Stimulated activated CD8-positive, alpha-beta memory T cell treated with anti-CD3 and anti-CD28 coated beads, Interleukin-12 subunit alpha, Interleukin-12 subunit beta, amount 100 ng/mL, for 4 hours (primary cell): ENCODE measurements around the gene THEMIS2.

Source experiments
- DNase-seq: peaks from one replicate; pipeline ENCODE4 v3.0.0-alpha.2; 2020; ENCODE audit warnings: low read depth

THEMIS2 gene

DNA sequence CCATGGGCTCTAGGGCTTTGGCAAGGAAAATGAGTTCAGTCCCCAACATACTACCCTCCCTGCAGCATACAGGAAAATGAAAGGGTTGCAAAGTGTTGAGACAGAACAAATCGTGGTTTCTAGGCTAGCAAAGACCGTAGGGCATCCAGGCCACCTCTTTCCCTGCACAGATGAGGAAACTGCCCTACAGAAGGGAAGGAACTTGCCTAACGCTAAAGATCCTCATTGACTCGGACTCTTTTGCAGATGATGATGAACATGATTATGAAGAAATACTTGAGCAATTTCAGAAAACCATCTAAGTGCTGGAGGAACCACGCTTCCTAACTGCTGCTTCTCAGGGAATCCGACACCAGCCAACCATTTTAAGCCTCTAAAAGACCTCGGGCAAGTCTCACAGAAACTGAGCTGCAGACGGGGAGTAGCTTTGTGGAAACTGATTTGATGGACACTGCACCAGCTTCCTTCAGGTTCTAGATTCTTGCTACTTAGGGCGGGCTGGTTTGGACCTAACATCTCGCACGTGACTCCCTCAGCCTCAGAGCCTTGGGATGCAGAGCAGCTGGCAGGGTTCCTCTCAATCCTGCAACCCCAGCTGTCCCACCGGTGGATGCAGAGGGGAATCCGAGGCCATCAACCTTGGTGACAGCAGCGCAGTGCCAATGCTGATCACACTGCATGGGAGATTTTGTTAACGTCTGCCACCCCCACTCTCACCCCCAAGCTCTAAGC is 13.4 kb downstream of the THEMIS2 start:
- DNase-seq: no peak

DNA sequence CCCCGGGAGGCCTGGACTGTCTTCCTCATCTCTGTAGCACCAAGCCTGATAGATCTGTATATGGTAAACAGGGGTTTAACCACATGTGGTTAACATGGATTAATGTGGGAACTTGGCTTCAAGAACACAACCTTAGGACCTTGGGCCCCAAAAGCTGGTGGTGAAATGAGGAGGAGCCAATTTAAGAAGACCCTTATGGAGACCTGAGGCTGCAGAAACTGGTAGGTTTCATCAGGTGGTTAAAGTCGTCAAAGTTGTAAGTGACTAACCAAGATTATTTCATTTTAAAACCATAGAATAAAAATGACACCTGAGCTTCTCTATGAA is 14.0 kb downstream of the THEMIS2 start:
- no peak for DNase-seq

DNA sequence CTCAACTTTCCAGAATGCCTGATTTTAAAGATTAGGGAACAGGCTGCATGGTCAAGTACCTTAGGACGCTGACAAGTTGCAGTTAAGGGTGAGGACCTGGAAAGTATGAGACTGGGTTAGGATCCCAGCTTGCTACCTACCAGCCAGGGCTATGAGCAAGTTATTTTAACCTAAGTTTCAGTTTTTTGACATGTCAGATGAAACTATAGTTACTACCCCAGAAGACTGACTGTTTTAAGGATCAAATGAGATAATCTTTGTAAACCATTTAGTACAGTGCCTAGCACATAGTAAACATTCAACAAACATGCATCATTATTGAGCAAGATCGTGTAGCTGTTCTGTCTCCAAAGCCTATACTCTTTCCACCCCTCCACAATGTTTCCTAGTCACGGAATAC is 14.4 kb downstream of the THEMIS2 start:
- no peak for DNase-seq

DNA sequence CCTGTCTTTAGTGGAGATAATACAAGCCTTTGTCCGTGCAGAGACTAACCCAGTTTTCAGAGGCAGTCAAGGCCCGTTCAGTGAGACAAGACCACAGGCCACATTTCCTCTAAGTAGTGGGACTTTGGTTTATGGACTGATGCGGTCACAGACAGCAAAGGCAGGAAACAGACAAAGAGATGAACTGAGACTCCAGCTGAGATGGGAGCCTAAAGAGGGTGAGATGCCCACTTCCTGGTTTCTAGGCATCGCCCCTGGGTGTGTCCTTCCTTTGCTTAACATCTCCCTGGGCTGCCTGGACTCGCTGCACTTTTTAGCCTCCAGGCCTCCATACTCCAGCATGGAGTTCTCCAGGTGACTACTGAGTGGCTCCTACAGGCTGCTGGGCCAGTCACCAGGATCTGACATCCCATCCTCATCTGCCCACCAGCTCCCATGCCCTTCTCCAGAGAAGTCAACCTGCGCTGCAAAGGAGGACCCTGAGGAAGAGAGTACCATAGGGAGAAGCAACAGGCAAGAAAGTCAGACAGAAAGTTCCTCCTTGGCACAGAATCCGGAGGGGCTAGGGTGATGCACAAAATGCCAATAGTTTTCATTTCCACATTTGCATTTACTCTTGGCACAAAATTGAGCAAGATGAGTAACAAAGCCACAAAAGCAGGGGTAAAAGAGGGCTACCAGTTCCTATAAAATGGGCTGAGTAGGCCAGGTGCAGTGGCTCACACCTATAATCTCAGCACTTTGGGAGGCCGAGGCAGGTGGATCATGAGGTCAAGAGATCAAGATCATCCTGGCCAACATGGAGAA is 15.1 kb downstream of the THEMIS2 start:
- no peak for DNase-seq

DNA sequence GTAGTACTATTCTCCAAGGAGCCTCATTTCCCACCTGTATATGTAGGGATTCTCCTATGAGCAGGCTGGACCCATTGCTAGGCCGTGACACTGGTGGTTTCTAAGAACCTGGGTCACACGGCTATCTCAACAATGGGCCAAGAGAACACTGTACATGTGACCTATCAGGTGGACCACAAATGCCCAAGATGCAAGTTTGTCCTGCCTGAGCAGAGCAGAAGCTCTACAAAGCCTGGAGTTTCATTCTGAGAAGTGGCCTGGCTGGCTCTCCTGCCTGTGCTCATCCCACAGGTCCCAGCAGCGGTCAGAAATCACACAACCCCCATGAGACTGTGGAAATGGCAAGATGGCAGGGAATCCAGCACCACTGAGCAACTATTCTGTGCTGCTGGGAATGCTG is 17.2 kb downstream of the THEMIS2 start:
- no peak for DNase-seq

DNA sequence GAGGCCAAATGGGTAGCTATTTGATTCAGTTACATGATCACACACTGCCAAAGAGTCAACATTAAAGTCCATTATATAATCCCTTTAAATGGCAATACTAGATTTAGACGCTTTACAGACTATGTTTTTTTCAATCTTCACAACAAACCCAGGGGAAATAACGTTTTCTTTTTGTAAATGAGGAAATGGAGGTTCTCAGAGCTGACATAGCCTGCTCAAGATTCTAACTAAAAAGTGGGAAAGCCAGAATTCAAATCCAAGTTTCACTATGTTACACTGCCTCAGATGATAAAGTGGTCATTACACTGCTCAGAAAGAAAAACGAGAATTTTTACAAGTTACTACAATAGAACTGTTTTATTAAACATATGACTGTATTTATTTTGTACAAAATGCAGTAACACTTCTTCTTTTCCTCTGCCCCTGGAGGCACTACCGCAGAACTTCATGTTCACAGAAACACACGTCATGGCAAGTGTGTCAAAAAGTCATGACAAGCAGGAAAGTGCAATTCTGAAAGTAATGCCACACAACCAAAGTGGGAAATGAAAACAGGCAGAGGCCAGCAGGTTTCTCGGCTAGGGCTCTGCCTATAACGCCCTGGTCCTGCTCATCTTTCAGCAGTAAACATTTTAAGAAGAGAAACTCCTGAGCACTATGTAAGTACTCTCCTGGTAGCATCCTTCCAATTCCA is 19.0 kb downstream of the THEMIS2 start:
- DNase-seq: no peak

DNA sequence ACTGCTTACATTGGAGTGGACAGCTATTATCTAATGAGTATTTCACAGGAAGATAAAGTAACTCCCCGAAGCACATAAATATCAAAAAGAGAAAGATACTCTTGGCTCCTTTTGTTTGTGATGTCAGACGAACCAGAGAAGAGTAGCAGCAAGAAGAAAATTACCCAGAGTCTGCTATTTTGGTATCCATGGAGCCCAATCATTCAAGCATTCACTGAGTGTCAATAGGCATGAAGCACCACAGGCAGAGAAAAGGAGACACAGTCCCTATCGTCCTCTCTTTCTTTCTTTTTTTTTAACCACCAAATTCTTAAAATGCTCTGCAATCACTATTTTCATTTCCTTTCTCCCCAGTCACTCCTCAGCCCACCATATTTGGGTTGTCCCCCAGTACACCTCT is 22.2 kb downstream of the THEMIS2 start:
- DNase-seq: no peak

DNA sequence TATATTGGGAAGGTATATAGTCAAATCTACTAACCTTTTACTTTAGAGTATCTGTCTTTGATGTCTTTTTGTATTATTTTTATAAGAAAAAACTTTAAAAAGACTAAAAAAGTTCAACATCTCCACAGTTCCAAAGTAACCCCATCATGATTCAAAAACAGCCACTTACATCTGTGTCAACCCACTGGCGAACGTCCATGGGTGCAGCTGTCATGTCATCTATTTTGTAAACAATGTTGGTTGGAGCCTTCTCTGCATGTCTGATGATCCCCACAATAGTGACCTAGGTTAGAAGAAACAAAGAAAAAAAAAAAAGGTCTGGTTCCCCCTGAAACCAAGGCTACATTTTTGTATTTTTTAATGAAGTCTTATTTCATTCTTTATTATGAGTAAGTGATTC is 34.4 kb downstream of the THEMIS2 start:
- DNase-seq: no peak

DNA sequence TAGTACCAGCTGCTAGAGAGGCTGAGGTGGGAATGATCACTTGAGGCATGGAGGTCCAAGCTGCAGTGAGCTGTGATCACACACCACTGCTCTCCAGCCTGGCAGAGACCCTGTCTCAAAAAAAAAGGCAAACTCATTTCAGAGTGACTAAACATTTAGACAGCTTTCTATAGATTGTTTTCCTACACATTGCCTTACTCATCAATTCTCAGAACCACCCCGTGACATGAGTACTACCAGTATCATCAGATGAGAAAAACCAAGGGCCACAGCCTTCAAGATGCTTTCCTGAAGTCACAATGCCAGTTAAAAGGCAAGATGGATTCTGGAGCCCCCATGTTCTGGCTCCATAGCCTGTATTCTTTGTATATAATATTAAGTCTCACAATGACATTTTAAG is 40.1 kb downstream of the THEMIS2 start:
- no peak for DNase-seq

DNA sequence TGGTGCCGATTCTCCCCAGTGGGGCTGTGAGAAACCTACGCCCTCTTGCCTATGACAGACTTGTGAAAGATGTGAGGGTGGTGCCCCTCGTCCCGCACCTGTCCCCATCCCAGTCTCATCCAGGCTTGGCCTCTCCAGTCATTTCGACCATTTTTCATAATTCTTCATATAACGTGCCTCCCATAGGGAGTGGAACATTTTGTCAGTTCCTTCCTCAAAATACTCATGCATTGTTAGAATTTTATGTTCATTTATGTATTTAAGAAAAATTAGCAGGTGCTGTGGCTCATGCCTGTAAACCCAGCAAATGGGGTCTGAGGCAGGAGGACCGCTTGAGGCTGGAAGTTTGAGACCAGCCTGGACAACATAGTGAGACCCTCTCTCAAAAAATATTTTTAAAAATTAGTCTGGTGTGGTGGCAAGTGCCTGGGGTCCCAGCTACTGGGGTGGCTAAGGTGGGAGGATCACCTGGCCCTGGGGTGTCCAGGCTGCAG is 42.8 kb downstream of the THEMIS2 start:
- DNase-seq: no peak

DNA sequence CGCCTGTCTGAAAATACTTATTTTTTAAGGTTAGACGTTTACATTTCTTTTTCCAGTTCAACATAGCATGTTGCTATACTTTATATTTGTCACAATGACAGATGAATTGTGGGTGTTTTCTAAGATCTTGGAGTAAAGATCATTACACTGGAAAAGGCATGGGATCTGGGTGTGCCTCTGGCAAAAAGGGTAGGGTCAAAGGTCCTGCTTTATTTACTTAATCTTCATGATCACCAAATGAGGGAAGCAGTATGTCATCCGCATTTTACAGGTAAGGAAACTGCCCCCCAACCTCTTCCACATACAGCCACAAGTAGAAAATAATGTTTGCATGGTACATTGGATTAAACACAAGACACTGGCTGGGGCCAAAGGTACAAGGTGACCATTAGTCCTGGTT is 49.9 kb downstream of the THEMIS2 start:
- DNase-seq: no peak

DNA sequence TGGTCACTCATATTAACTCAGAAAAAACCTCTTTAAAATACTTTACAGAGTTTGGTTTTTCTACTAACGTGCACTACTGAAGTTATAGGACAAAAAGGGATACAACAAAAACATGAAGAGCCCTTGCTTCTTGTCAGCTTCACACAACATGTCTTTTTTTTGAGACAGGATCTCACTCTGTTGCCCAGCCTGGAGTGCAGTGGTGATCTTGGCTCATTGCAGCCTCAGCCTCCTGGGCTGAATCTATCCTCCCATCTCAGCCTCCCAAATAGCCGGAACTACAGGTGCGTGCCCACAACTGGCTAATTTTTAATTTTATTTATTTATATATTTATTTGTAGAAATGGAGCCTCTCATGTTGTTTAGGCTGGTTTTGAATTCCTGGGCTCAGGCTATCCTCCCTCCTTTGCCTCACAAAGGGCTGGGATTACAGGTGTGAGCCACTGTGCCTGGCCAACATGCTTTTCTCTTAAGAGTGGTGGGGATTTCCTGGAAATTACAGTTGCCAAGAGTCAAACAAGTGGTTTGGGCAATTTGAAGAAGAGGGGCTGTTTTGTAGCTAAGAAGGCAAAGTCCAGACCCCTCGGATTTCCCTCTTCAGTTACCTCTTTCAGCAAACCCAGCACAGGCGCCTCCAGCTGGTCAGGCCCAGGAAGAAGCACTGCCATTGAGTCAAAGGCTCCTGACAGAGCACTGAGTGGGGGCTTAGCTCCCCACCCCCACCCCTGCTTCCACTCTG is 56.0 kb downstream of the THEMIS2 start:
- no peak for DNase-seq

DNA sequence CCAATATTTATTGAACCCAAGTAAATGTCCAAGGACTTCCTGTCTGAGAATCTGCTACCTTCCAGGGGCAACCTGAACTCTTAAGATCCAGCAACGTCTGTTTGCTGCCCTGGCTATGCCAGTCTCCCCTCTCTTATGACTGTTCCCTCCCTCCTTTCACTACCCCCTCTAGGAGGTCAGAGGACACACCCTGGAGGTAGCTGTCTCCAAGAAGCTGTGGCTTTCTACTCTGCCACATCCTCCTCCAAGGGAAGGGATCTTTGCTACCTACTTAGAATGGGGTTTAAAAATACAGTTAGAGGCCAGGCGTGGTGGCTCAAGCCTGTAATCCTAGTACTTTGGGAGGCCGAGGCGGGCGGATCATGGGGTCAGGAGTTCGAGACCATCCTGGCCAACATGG is 58.8 kb downstream of the THEMIS2 start:
- DNase-seq: no peak

DNA sequence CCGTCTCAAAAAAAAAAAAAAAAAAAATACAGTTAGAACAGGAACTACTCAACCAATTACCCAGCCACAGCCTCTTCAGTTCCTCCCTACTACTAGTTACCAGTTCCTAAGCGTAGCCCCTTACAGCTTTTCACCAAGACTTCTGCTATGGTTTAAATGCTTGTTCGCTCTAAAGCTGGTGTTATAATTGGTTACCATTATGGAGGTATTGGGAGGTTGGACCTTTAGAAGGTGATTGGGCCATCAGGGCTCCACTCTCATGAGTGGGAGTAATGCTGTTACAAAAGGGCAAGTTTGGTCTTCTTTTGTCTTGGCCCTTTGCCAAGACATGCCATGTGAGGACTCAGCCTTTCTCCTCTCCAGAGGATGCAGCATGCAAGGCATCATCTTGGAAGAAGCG is 59.4 kb downstream of the THEMIS2 start:
- no peak for DNase-seq

DNA sequence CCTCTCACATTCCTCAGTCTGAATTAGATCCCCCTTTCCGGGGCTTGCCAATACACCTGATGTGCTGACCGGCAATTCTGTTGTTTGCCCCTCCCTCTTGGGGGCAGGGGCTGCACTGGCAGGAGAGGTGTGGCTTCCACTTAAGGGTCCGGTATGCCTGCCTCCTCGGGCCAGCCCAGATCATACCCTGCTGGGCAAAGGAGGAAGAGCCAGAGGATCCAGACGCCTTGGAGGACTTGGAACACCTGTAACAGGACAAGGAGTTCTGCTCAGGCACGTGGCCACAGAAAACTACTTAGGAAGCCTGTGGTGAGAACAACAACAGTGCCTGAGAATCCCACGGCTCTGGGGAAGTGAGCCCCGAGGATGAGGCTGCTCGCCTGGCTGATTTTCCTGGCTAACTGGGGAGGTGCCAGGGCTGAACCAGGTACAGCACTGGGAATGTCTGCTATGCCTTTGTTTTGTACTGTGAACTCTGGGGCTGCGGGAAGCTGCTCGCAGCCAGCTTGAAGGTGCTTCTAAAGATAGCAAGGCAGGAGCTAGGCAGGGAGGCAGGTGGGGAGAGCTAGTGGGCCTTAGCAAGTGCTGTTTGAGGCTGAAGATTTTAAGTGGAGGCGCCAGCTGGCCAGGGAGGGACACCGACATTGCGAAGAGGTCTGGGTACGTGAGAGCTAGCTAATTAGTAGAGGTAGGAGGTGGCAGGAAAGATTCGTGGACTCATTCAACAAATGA is 62.6 kb downstream of the THEMIS2 start, which contains the start of gene SMPDL3B:
Gene SMPDL3B (plus strand): TSS at position 183 of the 732 bp plus-strand sequence. CDS start 184 bp downstream, at position 367.
- DNase-seq: no peak

DNA sequence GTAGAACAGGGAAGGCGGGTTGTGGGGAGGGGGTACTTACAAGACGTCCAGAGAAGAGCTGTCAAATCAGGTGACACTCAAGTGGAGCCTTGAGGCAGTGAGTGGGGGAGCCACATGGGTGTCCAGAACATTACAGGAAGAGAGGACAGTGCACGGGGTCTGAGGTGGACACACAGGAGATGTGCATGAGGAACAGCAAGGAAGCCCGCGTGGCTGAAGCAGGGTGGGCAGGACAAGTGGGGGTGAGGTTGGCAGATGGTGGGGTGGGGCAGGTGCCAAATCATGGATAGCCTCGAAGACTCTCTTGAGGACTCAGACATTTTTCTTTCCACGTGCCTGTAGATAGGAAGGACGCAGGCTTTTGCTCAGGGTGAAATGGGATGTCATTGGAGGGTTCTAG is 63.4 kb downstream of the THEMIS2 start:
- no peak for DNase-seq
